GM19468 (cell line): ENCODE measurements around the gene FER.

Experiments
- ATAC-seq: cut with Tn5 transposase; IDR thresholded peaks from one replicate; pipeline ENCODE4 v1.9.1; 2021; ENCODE audit warnings: mild to moderate bottlenecking, moderate library complexity, moderate number of reproducible peaks; ENCODE audit not compliant: unreplicated experiment; ENCODE audit errors: extremely low read depth

The FER gene

GRCh38 chr5:109196823-109197160, 449.1 kb downstream of the FER start:
- ATAC-seq: no peak

GRCh38 chr5:109199289-109199688, 451.6 kb downstream of the FER start:
- no peak for ATAC-seq

- no peak for ATAC-seq
These were observed 452.3 kb downstream of the FER start for GRCh38 chr5:109199799-109200620.

DNA sequence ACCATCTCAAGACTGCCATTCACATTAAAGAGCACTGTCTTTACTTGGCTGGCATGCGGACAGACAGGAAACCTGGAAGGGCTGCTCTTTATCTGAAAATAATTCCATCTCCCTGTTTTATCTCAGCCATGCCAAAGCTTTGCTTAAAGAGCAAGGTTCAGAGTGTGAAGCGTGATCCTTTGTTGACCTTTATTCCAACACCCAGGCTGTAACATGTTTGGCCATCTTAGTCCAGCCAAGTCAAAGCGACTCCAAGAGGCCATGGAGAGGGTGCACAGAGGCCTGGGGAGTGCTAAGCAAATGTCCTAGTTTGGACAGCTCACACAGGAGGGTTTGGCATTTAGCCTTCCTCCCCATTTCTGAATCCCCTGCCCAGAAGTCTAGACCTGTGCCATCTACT, 467.3 kb downstream of the FER start:
- no peak for ATAC-seq

DNA sequence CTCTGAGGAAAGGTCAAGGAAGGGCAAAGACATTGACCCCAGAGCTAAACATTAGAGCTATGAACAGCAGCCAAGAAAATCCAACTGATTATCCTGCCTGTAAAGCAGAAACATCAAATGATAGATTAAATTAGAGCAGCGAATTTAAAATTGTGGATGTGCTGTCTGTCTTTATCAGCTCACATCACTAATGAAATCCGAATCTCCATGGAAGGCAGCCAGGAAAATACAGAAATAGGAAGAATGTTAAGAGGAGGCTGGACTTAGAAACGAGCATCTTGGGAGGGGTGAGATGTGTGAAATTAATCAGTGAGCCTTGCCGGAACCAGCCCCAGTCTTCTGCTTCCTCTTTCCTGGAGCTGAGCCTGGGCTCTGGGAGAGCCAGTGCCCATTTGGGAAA, 471.1 kb downstream of the FER start:
- ATAC-seq: no peak

DNA sequence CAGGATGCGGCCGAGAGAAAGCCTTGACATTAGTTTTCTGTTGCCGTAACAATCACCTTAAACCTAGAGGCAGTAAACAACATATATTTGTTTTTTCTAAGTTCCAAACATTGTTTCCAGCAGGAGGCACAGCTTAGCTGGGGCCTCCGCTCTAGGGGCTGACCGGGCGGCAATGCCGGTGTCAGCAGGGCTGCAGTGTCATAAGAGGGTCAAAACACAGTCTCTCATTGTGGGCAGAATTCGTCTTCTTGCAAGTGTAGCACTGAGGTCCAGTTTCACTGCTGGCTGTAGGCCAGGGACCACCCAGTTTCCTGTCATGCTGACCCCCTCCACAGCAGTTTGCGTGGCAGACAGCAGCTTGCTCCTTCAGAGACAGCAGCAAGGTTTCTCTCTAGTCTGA, 475.8 kb downstream of the FER start:
- ATAC-seq: no peak

DNA sequence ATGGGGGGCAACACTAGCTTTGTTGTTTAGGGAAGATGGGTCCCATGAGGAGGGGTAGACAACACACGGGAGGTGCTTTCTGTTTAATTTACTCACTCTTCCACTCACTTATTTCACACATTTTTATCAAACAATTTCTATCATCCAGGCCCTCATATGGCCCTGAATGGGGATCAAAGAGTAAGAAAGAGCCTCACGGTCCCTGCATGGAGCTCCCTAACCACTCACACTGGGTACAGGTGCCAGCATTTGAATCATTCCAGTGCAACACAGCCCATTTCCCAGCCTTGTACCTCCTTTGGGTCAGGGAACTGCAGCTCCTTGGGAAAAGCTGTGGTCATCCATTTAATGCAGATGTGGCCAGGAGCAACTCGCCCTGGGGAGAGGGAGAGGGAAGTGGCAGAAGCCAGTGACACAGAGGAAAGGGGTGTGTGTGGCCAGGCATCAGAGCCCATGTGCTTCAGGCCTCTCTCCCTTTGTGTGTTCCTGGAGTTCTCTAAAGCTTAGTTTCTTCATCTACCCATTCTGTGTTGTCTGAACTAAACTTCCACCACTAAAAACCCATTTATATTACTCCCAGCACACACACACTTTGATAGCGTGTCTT, 476.7 kb downstream of the FER start:
- ATAC-seq: no peak

GRCh38 chr5:109225716-109226625, 478.3 kb downstream of the FER start:
- ATAC-seq: no peak

DNA sequence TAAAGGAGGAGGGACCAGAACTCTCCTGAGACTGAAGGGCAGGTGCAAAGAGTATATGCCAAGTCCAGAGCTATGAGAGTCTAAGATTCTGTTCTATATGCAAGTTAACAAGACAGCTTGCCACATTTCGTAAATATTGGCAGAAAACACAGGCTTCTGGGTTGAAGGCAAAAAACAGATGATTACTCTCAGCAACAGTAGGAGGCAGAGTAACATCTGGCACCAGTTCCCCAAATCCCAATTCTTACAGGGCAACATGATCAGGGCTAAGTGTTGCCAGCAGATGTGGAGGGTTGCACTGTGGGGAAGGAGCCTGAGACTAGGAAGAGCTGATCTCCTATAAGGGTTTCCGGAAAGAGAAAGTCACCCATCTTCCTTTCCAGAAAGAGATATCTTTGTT, 482.7 kb downstream of the FER start:
- ATAC-seq: no peak

DNA sequence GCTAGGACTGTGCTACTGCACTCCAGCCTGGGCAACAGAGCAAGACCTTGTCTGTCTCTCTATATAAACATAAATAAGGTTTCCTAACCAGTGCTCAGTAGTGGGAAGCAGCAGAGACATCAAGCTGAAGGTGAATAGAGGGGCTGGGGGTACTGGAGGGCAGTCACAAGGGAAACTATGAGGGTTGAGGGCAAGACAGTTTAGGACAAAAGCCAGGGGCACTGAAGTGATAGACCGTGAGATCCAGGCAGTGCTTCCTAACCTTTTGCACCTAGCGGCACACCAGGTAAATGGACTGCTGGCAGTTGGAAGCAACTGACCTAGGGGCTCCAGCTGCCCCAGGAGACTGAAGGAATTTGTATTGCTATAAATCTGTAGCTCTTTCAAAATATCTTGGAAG, 483.6 kb downstream of the FER start:
- no peak for ATAC-seq

GRCh38 chr5:109234381-109234780, 486.7 kb downstream of the FER start:
- ATAC-seq: no peak

GRCh38 chr5:109239456-109239855, 491.8 kb downstream of the FER start:
- ATAC-seq: no peak

- no peak for ATAC-seq
These were observed 494.8 kb downstream of the FER start for GRCh38 chr5:109242518-109242917.

GRCh38 chr5:109246395-109246794, 498.7 kb downstream of the FER start:
- no peak for ATAC-seq
